Fibroblast of peridontal ligament (primary cell): ENCODE results near the gene EMCN.
A peak's percentile ranks its signal among the peaks of the same experiment; 100 is the strongest.
"Not testable (repeated sequence)": the region's sequence is repeated elsewhere in the genome, so short reads cannot be mapped to it uniquely, and the experiment has no call there.

ENCODE experiments used
- DNase-seq: peaks from one replicate; pipeline ENCODE4 v3.0.0-alpha.2; 2010; ENCODE audit errors: extremely low read depth

Gene EMCN

GRCh38 chr4:100379583-100380105 lies 138.2 kb downstream of the EMCN start:
- DNase-seq = no peak

GRCh38 chr4:100372432-100372831 lies 145.4 kb downstream of the EMCN start:
- DNase-seq = no peak

GRCh38 chr4:100369871-100370270 lies 148.0 kb downstream of the EMCN start:
- DNase-seq = no peak

GRCh38 chr4:100367451-100367850 lies 150.4 kb downstream of the EMCN start:
- peak; percentile 39 for DNase-seq

- DNase-seq = no peak
Observed at GRCh38 chr4:100366213-100366612, 151.6 kb downstream of the EMCN start.

GRCh38 chr4:100362366-100362765 lies 155.5 kb downstream of the EMCN start:
- no peak for DNase-seq

GRCh38 chr4:100361336-100361735 lies 156.5 kb downstream of the EMCN start:
- DNase-seq = no peak

- no peak for DNase-seq
Observed at GRCh38 chr4:100360211-100360610, 157.6 kb downstream of the EMCN start.

GRCh38 chr4:100359441-100359840 lies 158.4 kb downstream of the EMCN start:
- DNase-seq = no peak

GRCh38 chr4:100357542-100357941 lies 160.3 kb downstream of the EMCN start:
- no peak for DNase-seq

GRCh38 chr4:100356172-100356571 lies 161.7 kb downstream of the EMCN start:
- no peak for DNase-seq

- not testable (repeated sequence) for DNase-seq
Observed at GRCh38 chr4:100352352-100352751, 165.5 kb downstream of the EMCN start.

- peak; percentile 23 for DNase-seq
Observed at GRCh38 chr4:100348473-100348872, 169.3 kb downstream of the EMCN start.

- DNase-seq = no peak
Observed at GRCh38 chr4:100347241-100347640, 170.6 kb downstream of the EMCN start.

- DNase-seq = no peak
Observed at GRCh38 chr4:100345585-100345984, 172.2 kb downstream of the EMCN start.
